ENCODE data around the gene VIPR2.

DNA sequence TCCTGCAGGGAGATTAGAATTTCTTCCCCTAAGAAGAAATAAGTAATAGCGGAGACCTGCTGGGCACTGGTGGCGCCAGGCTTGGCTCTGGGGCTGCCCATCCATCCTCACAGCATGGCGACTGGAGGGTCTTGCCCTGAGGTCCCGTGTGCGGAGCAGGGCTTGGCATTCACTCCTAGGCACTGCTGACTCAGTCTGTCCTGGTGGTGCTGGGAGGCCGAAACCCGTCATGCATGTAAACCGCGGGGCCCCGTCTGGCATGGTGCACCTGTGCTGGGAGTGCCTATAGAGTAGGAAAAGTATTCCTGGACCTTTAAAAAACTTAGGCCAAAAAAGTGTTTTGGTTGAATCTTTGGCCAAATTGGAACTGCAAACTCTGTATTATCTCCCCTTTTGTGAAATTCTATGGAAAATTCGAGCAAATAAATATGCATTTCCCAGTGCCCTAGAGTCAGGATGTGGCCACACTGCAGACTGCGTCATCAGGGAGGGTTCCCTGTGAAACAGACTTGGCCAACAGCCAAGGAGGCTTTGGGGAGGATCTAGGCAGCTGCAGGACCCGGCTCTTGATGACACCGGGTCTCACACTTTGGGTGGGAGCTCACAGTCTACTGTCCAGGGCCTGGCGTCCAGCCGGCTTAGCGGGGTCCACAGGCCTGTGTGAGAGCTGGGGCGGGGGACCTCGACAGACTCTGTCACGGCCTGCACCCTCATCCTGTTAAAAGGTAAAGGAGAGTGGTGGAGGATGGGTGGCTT, 122.3 kb downstream of the VIPR2 start:
- TF ChIP-seq POLR2AphosphoS5 (IDR thresholded peaks at IDR 0.05; ENCODE audit: low read depth, low read length) (no peak), PAX5 (IDR thresholded peaks at IDR 0.05; ENCODE audit: insufficient read depth, low read length, severe bottlenecking) (no peak), TAF1 (IDR thresholded peaks at IDR 0.05; ENCODE audit: low read depth, low read length) (no peak), POLR2A (IDR thresholded peaks at IDR 0.05; ENCODE audit: low read depth, low read length) (no peak)
